HG02840 (cell line): Measurements from ENCODE around the gene TCEANC2.
"Not testable (repeated sequence)": the region's sequence is repeated elsewhere in the genome, so short reads cannot be mapped to it uniquely, and the experiment has no call there.

ENCODE experiments used
- ATAC-seq: cut with Tn5 transposase; IDR thresholded peaks from one replicate; pipeline ENCODE4 v1.9.1; 2021; ENCODE audit warnings: mild to moderate bottlenecking, moderate library complexity, moderate number of reproducible peaks; ENCODE audit not compliant: unreplicated experiment, low FRiP score

Gene TCEANC2

GRCh38 chr1:54081306-54082270 is 28.2 kb downstream of the TCEANC2 start:
- no peak for ATAC-seq

GRCh38 chr1:54084794-54085193 is 31.4 kb downstream of the TCEANC2 start:
- no peak for ATAC-seq

- ATAC-seq, result no peak
Observed at GRCh38 chr1:54086754-54087153, 33.3 kb downstream of the TCEANC2 start.

- ATAC-seq, result no peak
Observed at GRCh38 chr1:54088385-54088784, 35.0 kb downstream of the TCEANC2 start.

GRCh38 chr1:54091666-54092065 is 38.3 kb downstream of the TCEANC2 start:
- ATAC-seq, result no peak

GRCh38 chr1:54094001-54094729 is 40.8 kb downstream of the TCEANC2 start:
- no peak for ATAC-seq

GRCh38 chr1:54094730-54095105 is 41.3 kb downstream of the TCEANC2 start:
- not testable (repeated sequence) for ATAC-seq

GRCh38 chr1:54095546-54096226 is 42.3 kb downstream of the TCEANC2 start:
- no peak for ATAC-seq

GRCh38 chr1:54096227-54096876 is 42.9 kb downstream of the TCEANC2 start:
- ATAC-seq, result no peak

GRCh38 chr1:54096877-54097240 is 43.5 kb downstream of the TCEANC2 start:
- ATAC-seq, result no peak

- no peak for ATAC-seq
Observed at GRCh38 chr1:54099061-54099610, 45.7 kb downstream of the TCEANC2 start.

- no peak for ATAC-seq
Observed at GRCh38 chr1:54100500-54100899, 47.1 kb downstream of the TCEANC2 start.

- no peak for ATAC-seq
Observed at GRCh38 chr1:54103414-54103813, 50.0 kb downstream of the TCEANC2 start.

GRCh38 chr1:54104613-54105012 is 51.2 kb downstream of the TCEANC2 start:
- ATAC-seq, result not testable (repeated sequence)

GRCh38 chr1:54105080-54105479 is 51.7 kb downstream of the TCEANC2 start:
- ATAC-seq, result no peak

GRCh38 chr1:54105736-54106269 is 52.4 kb downstream of the TCEANC2 start:
- no peak for ATAC-seq

GRCh38 chr1:54107131-54107530 is 53.7 kb downstream of the TCEANC2 start:
- no peak for ATAC-seq

GRCh38 chr1:54108156-54108555 is 54.7 kb downstream of the TCEANC2 start:
- no peak for ATAC-seq

GRCh38 chr1:54109129-54110090 is 56.0 kb downstream of the TCEANC2 start:
- ATAC-seq, result no peak
